ENCODE measurements around the gene SKIDA1.

DNA sequence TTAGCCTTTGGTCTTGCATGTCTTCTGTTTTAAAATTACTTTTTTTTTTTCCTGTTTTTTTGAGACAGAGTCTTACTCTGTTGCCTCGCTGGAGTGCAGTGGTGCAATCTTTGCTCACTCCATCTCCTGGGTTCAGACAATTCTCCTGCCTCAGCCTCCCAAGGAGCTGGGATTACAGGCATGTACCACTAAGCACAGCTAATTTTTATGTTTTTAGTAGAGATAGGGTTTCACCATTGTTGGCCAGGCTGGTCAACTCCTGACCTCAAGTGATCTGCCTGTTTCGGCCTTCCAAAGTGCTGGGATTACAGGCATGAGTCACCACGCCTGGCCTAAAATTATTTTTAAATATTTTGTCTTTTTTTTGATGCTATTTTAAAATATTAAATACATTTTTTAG is 47.1 kb upstream of the SKIDA1 start:
- TF ChIP-seq, protein P1, sequence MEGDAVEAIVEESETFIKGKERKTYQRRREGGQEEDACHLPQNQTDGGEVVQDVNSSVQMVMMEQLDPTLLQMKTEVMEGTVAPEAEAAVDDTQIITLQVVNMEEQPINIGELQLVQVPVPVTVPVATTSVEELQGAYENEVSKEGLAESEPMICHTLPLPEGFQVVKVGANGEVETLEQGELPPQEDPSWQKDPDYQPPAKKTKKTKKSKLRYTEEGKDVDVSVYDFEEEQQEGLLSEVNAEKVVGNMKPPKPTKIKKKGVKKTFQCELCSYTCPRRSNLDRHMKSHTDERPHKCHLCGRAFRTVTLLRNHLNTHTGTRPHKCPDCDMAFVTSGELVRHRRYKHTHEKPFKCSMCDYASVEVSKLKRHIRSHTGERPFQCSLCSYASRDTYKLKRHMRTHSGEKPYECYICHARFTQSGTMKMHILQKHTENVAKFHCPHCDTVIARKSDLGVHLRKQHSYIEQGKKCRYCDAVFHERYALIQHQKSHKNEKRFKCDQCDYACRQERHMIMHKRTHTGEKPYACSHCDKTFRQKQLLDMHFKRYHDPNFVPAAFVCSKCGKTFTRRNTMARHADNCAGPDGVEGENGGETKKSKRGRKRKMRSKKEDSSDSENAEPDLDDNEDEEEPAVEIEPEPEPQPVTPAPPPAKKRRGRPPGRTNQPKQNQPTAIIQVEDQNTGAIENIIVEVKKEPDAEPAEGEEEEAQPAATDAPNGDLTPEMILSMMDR (IDR thresholded peaks at IDR 0.05; ENCODE audit: low read length): no peak
- no peak for TF ChIP-seq EZH2 (IDR thresholded peaks at IDR 0.05; ENCODE audit: borderline replicate concordance, low read length)
